Adipose tissue (tissue), 3 donors: ENCODE measurements around the gene FOXI2. TPM values are rescaled to one million over a fixed set of nuclear protein-coding genes. Genes with fewer than 3 reads are reported as not detected.

Source experiments
- polyA plus RNA-seq, 3 donors: library from polyadenylated mRNA; stranded (reverse); fragments of 200-250 nt; gene quantifications; one replicate each; pipeline ENCODE4 v1.2.3, GENCODE V29; 2013
- donor health status: healthy with polysubstance abuse.
- donor health status: Bipolar disorder and iron deficiency.
- donor health status: healthy.

Gene FOXI2
- polyA plus RNA-seq, 3 donors: 0.10 to 0.12 TPM; not detected in 1

Other genes with a start within 250 kb of the FOXI2 start
- not detected for gene NPS, start 187.9 kb upstream of the FOXI2 start, polyA plus RNA-seq
- gene CLRN3, start 155.8 kb downstream of the FOXI2 start, polyA plus RNA-seq: under 1 TPM in 2 of 3 donors, not detected in 1; 0.07 TPM
- gene PTPRE, start 169.9 kb downstream of the FOXI2 start, polyA plus RNA-seq: 10 to 100 TPM in 2 of 3 donors, 1 to 10 TPM in 1; 1.4 to 16.9 (median 10.8) TPM